Activated CD4-positive, alpha-beta T cell treated with anti-CD3 and anti-CD28 coated beads, Interleukin-2, amount 50 U/mL, for 4 hours (primary cell): ENCODE results near the gene QPRT.
A peak's percentile ranks its signal among the peaks of the same experiment; 100 is the strongest.
"Not testable (repeated sequence)": the region's sequence is repeated elsewhere in the genome, so short reads cannot be mapped to it uniquely, and the experiment has no call there.

Experiments
- DNase-seq, 2 experiments: peaks; one replicate each; pipeline ENCODE4 v3.0.0-alpha.2; 2020

QPRT gene

DNA sequence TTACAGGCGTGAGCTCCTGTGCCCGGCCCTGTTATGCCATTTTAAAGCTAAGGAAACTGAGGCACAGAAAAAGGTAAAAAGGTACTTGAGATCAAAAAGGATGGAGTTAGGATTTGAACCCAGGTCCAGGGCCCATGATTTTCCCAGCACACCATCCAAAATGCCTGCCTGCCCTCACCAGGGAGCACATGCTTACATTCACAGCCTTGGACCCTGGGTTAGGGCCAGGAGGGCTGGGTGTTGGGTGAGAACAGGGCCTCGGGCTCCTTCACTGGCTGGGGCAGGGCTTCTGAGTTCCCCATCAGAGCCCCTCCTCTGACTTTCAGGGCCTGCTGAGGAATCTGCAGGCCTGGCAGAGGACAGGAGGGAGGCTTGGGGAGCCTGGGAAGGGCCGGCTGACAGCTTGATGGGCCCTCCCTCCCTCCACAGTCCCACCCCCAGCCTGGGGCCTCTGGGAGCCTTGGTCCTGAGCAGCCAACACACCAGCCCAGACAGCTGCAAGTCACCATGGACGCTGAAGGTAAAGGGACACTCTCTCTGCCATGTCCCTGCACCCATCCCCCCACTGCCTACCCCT lies at the start of gene QPRT:
TSS of gene QPRT (plus strand) at position 490 of the 577 bp plus-strand sequence. CDS start at position 508, 18 bp downstream.
- DNase-seq = no peak

GRCh38 chr16:29629318-29629717 lies 49.7 kb upstream of the QPRT start:
- not testable (repeated sequence) for DNase-seq

DNA sequence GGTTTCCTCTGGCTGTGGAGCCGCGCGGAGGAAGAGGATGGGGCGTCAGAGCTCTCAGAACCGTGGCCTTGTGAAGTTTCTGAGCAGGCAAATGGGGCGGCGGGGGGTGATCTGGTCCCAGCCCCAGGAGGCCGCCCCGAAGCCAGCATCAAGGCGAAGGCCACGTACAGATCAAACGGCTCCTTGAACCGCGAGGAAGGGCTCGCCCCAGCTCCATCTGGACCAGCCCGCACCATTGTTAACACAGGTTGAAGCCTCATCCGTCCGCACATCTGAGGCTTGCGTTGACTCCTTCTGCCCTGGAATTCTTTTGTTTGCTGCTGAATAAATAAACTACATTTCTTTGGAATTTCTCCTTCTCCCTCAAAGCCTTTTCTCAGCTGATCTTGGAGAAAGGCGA lies 47.3 kb upstream of the QPRT start:
- DNase-seq = not testable (repeated sequence)

GRCh38 chr16:29635902-29636301 lies 43.1 kb upstream of the QPRT start:
- not testable (repeated sequence) for DNase-seq

GRCh38 chr16:29636368-29636767 lies 42.6 kb upstream of the QPRT start:
- not testable (repeated sequence) for DNase-seq

DNA sequence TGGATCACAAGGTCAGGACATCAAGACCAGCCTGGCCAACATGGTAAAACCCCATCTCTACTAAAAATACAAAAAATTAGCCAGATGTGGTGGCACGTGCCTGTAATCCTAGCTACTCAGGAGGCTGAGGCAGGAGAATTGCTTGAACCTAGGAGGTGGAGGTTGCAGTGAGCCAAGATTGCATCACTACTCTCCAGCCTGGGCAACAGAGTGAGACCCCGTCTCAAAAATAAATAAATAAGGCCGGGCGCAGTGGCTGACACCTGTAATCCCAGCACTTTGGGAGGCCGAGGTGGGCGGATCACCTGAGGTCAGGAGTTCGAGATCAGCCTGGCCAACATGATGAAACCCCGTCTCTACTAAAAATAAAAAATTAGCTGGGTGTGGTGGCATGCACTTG lies 40.2 kb upstream of the QPRT start:
- not testable (repeated sequence) for DNase-seq

- DNase-seq = no peak
These were observed 37.4 kb upstream of the QPRT start for GRCh38 chr16:29641561-29641960.

DNA sequence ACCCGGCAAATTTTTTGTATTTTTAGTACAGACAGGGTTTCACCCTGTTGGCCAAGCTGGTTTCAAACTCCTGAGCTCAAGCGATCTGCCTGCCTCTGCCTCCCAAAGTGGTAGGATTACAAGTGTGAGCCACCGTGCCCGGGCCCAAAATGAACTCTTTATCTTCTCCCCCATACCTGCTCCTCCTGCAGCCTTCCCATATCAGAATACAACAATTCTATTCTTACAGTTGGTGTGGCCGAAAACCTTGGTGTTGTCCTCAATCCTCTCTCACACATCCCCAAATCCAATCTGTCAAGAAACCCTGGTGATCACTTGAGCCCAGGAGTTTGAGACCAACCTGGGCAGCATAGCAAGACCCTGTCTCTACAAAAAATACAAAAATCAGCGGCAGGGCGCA lies 35.4 kb upstream of the QPRT start:
- no peak for DNase-seq

- DNase-seq = no peak
These were observed 34.6 kb upstream of the QPRT start for GRCh38 chr16:29644338-29644857.

DNA sequence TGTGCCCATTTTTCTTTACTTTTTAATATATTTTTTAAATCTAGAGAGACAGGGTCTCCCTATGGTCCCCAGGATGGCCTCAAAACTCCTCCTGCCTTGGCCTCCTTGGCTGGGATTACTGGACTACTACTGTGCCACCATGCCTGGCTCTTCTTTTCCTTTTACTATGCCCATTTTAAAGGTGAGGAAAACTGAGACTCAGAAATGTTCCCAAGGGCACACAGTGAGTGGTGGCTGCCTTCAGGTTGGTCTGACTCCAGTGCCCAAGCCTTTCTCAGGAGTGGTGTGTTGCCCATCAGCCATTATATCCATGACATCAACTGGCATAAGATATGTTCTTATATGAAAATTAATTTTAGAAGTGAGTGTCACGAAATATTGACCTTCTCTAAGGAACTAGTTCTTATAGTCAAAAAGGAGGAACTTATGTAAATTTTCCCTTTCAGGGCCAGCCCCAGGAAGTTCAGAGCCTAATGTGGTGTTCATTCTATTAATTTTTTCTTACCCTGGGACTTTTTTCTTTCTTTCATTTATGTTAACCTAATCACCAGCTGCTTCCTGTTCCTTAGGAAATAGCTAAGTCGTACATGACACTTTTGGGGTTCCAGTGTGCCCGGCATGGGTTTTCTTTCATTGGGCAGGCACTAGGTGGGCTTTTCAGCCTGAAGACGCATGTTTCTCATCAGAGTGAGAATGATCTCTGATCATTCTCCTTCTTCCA lies 33.8 kb upstream of the QPRT start:
- no peak for DNase-seq

DNA sequence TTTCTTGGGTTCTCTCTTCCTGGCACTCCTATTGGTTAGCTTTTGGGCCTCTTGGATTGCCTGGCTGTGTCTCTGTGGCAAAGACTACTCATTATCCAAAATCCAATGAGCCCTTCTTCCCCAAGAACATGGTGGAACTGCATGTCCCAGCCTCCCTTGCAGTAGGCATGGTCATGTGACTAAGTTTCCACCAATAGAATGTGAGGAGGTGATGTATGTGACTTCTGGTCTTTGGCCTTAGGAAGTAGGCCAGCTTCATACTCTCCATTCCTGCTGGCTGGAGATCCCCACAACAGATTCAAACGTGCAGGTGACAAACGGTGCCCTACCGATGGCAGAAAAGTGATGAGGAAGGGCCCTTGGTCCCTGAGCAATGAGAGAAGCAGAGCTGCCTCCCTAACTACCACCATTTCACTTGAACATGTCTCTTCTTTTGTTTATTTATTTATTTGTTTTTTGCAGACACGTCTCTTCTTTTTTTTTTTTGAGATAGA lies 33.2 kb upstream of the QPRT start:
- DNase-seq = no peak

DNA sequence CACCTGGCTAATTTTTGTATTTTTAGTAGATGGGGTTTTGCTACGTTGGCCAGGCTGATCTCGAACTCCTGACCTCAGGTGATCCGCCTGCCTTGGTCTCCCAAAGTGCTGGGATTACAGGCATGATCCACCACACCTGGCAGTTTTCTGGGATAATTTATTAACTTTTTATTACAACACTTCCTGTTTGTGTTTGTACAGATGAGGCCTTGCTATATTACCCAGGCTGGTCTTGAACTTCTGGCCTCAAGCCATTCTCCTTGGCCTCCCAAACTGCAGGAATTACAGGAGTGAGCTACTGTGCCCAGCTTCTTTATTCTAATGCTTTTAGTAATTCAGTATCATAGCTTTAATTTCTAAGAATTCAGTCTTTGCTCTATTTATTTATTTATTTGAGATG lies 32.0 kb upstream of the QPRT start:
- DNase-seq = no peak

DNA sequence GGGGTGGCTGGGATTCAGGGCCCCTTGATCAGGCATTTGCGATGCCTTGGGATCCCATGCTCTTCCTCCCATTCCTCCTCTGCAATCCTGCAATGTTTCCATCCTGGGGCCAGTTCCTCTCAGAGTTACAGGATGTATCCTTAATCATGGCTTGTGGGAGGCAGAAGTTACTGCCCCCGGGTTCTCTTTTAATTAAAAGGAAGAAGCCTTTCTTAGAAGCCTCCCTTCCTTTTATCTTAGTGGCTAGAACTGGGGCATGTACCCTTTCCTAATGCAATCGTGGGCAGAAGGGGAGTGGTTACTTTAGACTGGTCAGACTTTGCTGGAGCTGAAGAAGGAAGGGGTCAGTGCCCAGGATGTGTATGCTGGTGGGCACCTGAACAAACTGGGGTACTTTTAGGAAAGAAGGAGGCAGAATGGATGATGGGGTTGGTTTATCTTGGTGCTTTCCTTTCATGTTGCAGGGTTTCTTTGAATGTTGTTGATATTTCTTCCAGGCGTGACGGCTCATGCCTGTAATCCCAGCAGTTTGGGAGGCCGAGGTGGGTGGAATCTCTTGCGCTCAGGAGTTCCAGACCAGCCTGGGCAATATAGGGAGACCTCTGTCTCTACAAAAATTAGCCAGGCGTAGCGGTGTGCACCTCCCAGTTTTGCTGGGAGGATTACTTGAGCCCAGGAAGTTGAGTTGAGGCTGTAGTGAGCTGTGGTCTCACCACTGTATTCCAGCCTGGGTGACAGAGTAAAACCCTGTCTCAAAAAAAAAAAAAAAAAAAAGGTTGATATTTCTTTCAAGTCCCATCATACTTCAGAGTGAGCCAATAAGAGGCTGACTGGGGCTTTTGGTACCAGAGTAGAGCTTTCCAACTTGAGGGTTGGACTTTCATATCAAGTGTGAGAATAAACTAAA lies 29.1 kb upstream of the QPRT start:
- no peak for DNase-seq

- no peak for DNase-seq
These were observed 28.2 kb upstream of the QPRT start for GRCh38 chr16:29650771-29651170.

DNA sequence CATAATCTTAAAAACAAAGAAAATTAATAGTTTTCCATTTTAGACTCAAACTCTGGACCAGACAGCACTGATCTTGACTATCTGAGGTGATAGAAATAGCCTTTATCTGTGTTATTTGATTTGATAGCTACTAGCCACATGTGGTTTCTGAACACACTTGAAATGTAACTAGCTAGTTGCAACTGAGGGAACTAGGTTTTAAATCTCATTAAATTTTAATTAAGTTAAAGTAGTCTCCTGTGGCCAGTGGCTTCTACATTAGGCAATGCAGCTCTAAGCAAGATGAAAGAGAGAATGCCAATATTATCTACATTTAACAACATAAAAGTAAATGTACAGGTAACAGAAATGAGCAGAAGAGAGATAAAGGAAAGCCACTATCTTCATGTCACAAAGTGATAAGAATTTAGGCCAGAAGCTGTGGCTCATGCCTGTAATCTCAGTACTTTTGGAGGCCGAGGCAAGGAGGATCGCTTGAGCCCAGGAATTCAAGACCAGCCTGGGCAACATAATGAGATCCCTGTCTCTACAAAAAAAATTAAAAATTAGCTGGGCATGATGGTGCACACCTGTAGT lies 27.1 kb upstream of the QPRT start:
- DNase-seq = no peak

- DNase-seq = no peak
These were observed 25.5 kb upstream of the QPRT start for GRCh38 chr16:29653471-29653870.

DNA sequence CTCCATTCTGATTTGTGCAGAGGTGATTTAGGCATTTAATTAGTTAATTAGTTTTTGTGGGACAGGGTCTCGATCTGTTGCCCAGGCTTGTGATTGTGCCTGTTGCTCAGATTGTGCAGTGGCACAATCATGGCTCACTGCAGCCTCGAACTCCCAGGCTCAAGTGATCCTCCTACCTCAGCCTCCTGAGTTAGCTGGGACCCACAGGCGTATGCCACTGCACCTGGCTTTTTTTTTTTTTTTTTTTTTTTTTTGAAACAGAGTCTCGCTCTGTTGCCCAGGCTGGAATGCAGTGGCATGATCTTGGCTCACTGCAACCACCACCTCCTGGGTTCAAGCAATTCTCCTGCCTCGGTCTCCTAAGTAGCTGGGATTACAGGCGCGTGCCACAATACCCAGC lies 25.1 kb upstream of the QPRT start:
- not testable (repeated sequence) for DNase-seq

DNA sequence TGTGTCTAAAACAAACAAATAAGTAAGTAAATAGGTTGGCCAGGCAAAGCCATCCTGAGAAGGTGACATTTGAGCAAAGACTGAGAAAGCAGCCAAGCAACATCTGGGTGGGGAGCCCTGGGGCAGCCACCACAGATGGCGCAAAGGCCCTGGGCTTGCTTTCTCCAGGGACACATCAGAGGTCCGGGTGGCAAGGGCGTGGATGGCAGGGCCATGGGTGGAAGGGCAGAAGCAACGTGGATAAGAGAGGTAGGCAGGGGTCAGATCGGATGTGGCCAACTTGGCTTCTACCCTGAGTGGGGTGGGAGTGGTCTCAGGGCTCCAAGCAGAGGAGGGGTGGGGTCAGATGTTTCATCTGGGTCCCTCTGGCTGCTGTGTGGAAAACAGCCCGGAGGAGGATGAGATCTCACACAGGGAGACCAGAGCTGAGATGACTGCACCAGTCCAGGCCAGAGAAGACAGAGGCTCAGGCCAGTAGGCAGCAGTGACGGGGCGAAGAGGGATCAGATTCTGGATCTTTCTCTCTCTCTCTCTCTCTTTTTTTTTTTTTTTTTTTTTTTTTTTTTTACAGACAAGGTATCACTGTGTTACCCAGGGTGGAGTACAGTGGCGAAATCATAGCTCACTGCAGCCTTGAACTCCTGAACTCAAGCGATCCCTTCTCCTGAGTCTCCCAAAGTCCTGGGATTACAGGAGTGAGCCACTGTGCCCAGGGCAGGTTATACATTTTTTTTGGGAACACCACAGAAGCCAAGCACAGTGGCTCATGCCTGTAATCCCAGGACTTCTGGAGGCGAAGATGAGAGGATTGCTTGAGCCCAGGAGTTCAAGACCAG lies 22.1 kb upstream of the QPRT start:
- DNase-seq = no peak

DNA sequence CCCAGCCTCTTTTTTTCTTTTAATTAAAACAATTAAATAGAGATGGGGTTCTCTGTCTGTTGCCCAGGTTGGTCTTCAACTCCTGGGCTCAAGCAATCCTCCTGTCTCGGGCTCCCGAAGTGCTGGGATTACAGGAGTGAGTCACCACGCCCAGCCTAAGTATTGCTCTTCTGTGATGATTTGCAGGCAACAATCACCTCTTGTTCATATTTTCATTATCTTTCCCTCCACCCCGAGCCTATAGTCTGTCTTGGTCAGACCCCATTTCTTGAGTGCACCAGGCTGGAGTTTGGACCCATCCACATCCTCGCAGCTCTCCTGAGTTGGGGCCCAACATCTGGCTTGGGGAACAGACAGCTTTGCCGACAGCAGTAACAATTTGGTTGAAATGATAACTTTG lies 20.3 kb upstream of the QPRT start:
- no peak for DNase-seq

DNA sequence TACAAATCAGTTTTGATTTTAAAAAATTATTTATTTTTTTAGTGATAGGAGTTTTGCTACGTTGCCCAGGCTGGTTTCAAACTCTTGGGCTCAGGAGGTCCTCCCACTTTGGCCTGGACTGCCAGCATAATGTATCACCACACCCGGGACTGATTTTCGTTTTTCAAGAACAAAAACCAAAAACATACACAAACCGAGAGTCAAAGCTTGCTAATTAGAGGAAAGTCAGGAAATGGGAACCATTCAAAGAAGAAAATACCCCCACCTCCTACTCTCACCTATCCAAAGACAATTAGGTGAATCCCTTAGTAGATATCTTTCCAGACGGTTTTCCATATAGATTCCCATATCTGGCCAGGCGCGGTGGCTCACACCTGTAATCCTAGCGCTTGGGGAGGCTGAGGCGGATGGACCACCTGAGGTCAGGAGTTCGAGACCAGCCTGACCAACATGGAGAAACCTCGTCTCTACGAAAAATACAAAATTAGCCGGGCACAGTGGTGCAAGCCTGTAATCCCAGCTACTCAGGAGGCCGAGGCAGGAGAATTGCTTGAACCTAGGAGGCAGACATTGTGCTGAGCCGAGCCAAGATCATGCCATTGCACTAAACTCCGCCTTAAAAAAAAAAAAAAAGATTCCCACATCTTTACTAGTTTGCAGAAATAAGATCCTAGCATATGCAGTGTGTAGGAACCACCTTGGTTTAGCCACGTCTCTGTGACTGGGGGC lies 16.8 kb upstream of the QPRT start:
- DNase-seq = no peak

- peak in 1 of 2 experiments; percentile 10 for DNase-seq
These were observed 16.3 kb upstream of the QPRT start for GRCh38 chr16:29662729-29663015.
